HCT116 (cell line): Measurements from ENCODE around the gene RABGGTA. TPM values are rescaled to one million over a fixed set of nuclear protein-coding genes. Genes with fewer than 3 reads are reported as not detected.
A peak's percentile ranks its signal among the peaks of the same experiment; 100 is the strongest.

Experiments used
- ATAC-seq: fragments of 200-7000 bp; cut with Tn5 transposase; 2 replicates; pipeline ENCODE4 v1.9.1; 2020; ENCODE audit warnings: mild to moderate bottlenecking, moderate library complexity
- Bru-seq: library from RNA; stranded (reverse); fragments of 400-500 nt; gene quantifications from one replicate; lab custom pipeline; 2021; lab: Mats Ljungman, UMichigan
- BruChase-seq, 2 experiments: library from RNA; stranded (reverse); fragments of 400-500 nt; gene quantifications; one replicate each; lab custom pipeline; 2021; lab: Mats Ljungman, UMichigan
- BruUV-seq: library from RNA; stranded (reverse); fragments of 400-500 nt; replicated peaks from 2 replicates; lab custom pipeline; 2021; lab: Mats Ljungman, UMichigan
- CTCF ChIA-PET: fragments of 300-600 bp; sonication (Branson Sonifier 250); formaldehyde crosslinking; loops from one replicate; lab custom pipeline; 2021; ENCODE audit warnings: antibody characterized with exemption; lab: Charles Lee
- POLR2A ChIA-PET: fragments of 300-600, 350-600 bp; sonication (Branson Sonifier 250); formaldehyde crosslinking; loops from one replicate; lab custom pipeline; 2021; ENCODE audit warnings: antibody characterized with exemption; lab: Charles Lee
- RAD21 ChIA-PET, 2 experiments: fragments of 300-600 bp; sonication (Branson Sonifier 250); formaldehyde crosslinking; loops; one replicate each; lab custom pipeline; 2023; ENCODE audit warnings: low total read pairs in 2 of 2; ENCODE audit not compliant: uncharacterized antibody in 2 of 2, unreplicated experiment in 2 of 2, low non-redundant PET in 1 of 2; lab: Charles Lee
- DNase-seq: peaks from one replicate; pipeline ENCODE4 v3.0.0-alpha.2; 2010; ENCODE audit warnings: low read depth, low spot score
- H2AFZ ChIP-seq: fragments of 200-600 bp; shearing (Covaris generic), sonication (generic); 2 replicates; pipeline ENCODE4 v1.6.1; 2017; ENCODE audit warnings: low read depth, mixed run types, mixed read lengths, antibody characterized with exemption, low read length; ENCODE audit not compliant: poor library complexity, severe bottlenecking
- H3K27ac ChIP-seq: 2 replicates; pipeline ENCODE4 v1.5.1; 2012; ENCODE audit warnings: low read depth, low read length
- H3K27me3 ChIP-seq: fragments of 200-600 bp; sonication (generic); 2 replicates; pipeline ENCODE4 v1.6.1; 2016; ENCODE audit warnings: mixed run types, low read length, mixed read lengths; ENCODE audit not compliant: insufficient read depth
- H3K36me3 ChIP-seq, 2 experiments: fragments of 200-500 bp in 1 of 2; fragments of 200-600 bp in 1 of 2; sonication (Bioruptor generic) in 1 of 2; sonication (generic) in 1 of 2; 2 replicates each; pipeline versions ENCODE4 v1.5.1 to v1.6.1; 2014 to 2016; ENCODE audit warnings: low read length in 2 of 2, inconsistent platforms in 1 of 2, mixed read lengths in 1 of 2, mixed run types in 1 of 2; ENCODE audit not compliant: insufficient read depth in 2 of 2, control insufficient read depth in 1 of 2
- H3K4me1 ChIP-seq, 2 experiments: fragments of 200-600 bp in 1 of 2; sonication (generic) in 1 of 2; 2 replicates each; pipeline versions ENCODE4 v1.5.1 to v1.6.1; 2012 to 2017; ENCODE audit warnings: low read length in 2 of 2, inconsistent platforms in 1 of 2, mild to moderate bottlenecking in 1 of 2, mixed read lengths in 1 of 2, mixed run types in 1 of 2, moderate library complexity in 1 of 2; ENCODE audit not compliant: insufficient read depth in 2 of 2, control insufficient read depth in 1 of 2
- H3K4me2 ChIP-seq: fragments of 200-600 bp; sonication (generic); 2 replicates; pipeline ENCODE4 v1.6.1; 2017; ENCODE audit warnings: mixed run types, low read length, mixed read lengths
- H3K4me3 ChIP-seq, 2 experiments: fragments of 200-600 bp in 1 of 2; sonication (generic) in 1 of 2; replicated peaks in 1 of 2; 2 replicates each; pipeline ENCODE4 v1.5.1; 2011 to 2016; ENCODE audit warnings: low read length in 2 of 2, control low read depth in 1 of 2, low read depth in 1 of 2, mild to moderate bottlenecking in 1 of 2, mixed read lengths in 1 of 2, mixed run types in 1 of 2
- H3K79me2 ChIP-seq: fragments of 200-600 bp; sonication (generic); 2 replicates; pipeline ENCODE4 v1.6.1; 2017; ENCODE audit warnings: mild to moderate bottlenecking, mixed run types, low read length, moderate library complexity, mixed read lengths; ENCODE audit not compliant: insufficient read depth
- H3K9ac ChIP-seq: fragments of 200-600 bp; sonication (generic); 2 replicates; pipeline ENCODE4 v1.6.1; 2016; ENCODE audit warnings: low read length, mixed read lengths
- H3K9me2 ChIP-seq: fragments of 200-600 bp; sonication (generic), shearing (Covaris generic); 2 replicates; pipeline ENCODE4 v1.6.1; 2017; ENCODE audit warnings: mixed run types, mild to moderate bottlenecking, moderate library complexity; ENCODE audit not compliant: insufficient read depth
- H3K9me3 ChIP-seq, 2 experiments: fragments of 200-500 bp in 1 of 2; fragments of 200-600 bp in 1 of 2; sonication (Bioruptor generic) in 1 of 2; sonication (generic) in 1 of 2; 2 replicates each; pipeline ENCODE4 v1.6.1; 2014 to 2017; ENCODE audit warnings: low read length in 2 of 2, mixed read lengths in 2 of 2, inconsistent platforms in 1 of 2, low read depth in 1 of 2, mild to moderate bottlenecking in 1 of 2, mixed run types in 1 of 2, moderate library complexity in 1 of 2; ENCODE audit not compliant: control insufficient read depth in 1 of 2, insufficient read depth in 1 of 2
- H4K20me1 ChIP-seq: fragments of 200-600 bp; sonication (generic), shearing (Covaris generic); 2 replicates; pipeline ENCODE4 v1.6.1; 2017; ENCODE audit warnings: mixed run types, mild to moderate bottlenecking, moderate library complexity; ENCODE audit not compliant: insufficient read depth
- ATF3 ChIP-seq: IDR thresholded peaks from 2 replicates; pipeline ENCODE4 v1.6.1; 2012
- CEBPB ChIP-seq: IDR thresholded peaks from 2 replicates; pipeline ENCODE4 v1.6.1; 2012; ENCODE audit warnings: low read depth
- EGR1 ChIP-seq: IDR thresholded peaks from 2 replicates; pipeline ENCODE4 v1.6.1; 2012; ENCODE audit warnings: low read depth
- ELF1 ChIP-seq: IDR thresholded peaks from 2 replicates; pipeline ENCODE4 v1.6.1; 2012; ENCODE audit warnings: low read depth, borderline replicate concordance
- EZH2 ChIP-seq: fragments of 200-600 bp; sonication (generic); IDR thresholded peaks from 2 replicates; pipeline ENCODE4 v1.6.1; 2017; ENCODE audit warnings: antibody characterized with exemption, mixed run types
- EZH2phosphoT487 ChIP-seq: fragments of 200-600 bp; IDR thresholded peaks from 2 replicates; pipeline ENCODE4 v1.6.1; 2018; ENCODE audit warnings: antibody characterized with exemption, borderline replicate concordance
- JUND ChIP-seq: IDR thresholded peaks from 2 replicates; pipeline ENCODE4 v1.6.1; 2012
- MAX ChIP-seq: IDR thresholded peaks from 2 replicates; pipeline ENCODE4 v1.6.1; 2012
- POLR2A ChIP-seq: IDR thresholded peaks from 2 replicates; pipeline ENCODE4 v1.7.0; 2011; ENCODE audit warnings: borderline replicate concordance; ENCODE audit not compliant: insufficient read depth, insufficient read length; ENCODE audit errors: extremely low read depth
- POLR2AphosphoS5 ChIP-seq: IDR thresholded peaks from 2 replicates; pipeline ENCODE4 v1.6.1; 2011; ENCODE audit warnings: mild to moderate bottlenecking, low read depth, low read length, moderate library complexity
- RAD21 ChIP-seq: IDR thresholded peaks from 2 replicates; pipeline ENCODE4 v1.6.1; 2012; ENCODE audit warnings: low read depth, mild to moderate bottlenecking
- SIN3A ChIP-seq: IDR thresholded peaks from 2 replicates; pipeline ENCODE4 v1.6.1; 2012; ENCODE audit warnings: low read depth
- SP1 ChIP-seq: IDR thresholded peaks from 2 replicates; pipeline ENCODE4 v1.6.1; 2012; ENCODE audit warnings: low read depth
- SRF ChIP-seq: IDR thresholded peaks from 2 replicates; pipeline ENCODE4 v1.6.1; 2012; ENCODE audit warnings: low read depth
- TCF7L2 ChIP-seq: IDR thresholded peaks from 2 replicates; pipeline ENCODE4 v1.7.0; 2011; ENCODE audit warnings: borderline replicate concordance, inconsistent platforms; ENCODE audit not compliant: insufficient read depth, insufficient read length; ENCODE audit errors: extremely low read depth
- ZNF274 ChIP-seq: fragments of 200-500 bp; sonication (Bioruptor generic); IDR thresholded peaks from 2 replicates; pipeline ENCODE4 v1.6.1; 2014; ENCODE audit warnings: mild to moderate bottlenecking, low read depth, low read length, inconsistent platforms
- intact Hi-C: fragments of 100-400 bp; cut with micrococcal nuclease; formaldehyde crosslinking; loops from 2 replicates; pipeline ENCODE4 v1.10.0; 2022
- long read RNA-seq: library from polyadenylated mRNA; unstranded; transcript quantifications from one replicate; pipeline ENCODE4 v2.0.0, GENCODE V29; 2021; ENCODE audit not compliant: unreplicated experiment
- polyA plus RNA-seq: library from polyadenylated mRNA; unstranded; fragments of >200 nt; gene quantifications from 2 replicates; pipeline ENCODE4 v1.2.1, GENCODE V29; 2012; ENCODE audit warnings: missing spikeins
- total RNA-seq: library from RNA; stranded (reverse); gene quantifications from one replicate; pipeline ENCODE4 v1.2.1, GENCODE V29; 2021; ENCODE audit not compliant: unreplicated experiment
- TF ChIP-seq, protein P1 (sequence below): IDR thresholded peaks from 2 replicates; pipeline ENCODE4 v1.6.1; 2011; ENCODE audit warnings: mild to moderate bottlenecking, low read length, moderate library complexity; ENCODE audit not compliant: insufficient replicate concordance; ENCODE audit errors: extremely low read depth
- TF ChIP-seq, protein P2 (sequence below), 3 experiments: fragments of 200-600 bp in 1 of 3; sonication (generic) in 1 of 3; IDR thresholded peaks in 2 of 3; conservative IDR thresholded peaks in 1 of 3; 2 replicates each; pipeline ENCODE4 v1.5.1; 2012 to 2017; ENCODE audit warnings: low read depth in 2 of 3, low read length in 2 of 3, antibody characterized with exemption in 1 of 3, borderline replicate concordance in 1 of 3, control low read depth in 1 of 3, mild to moderate bottlenecking in 1 of 3, mixed read lengths in 1 of 3, mixed run types in 1 of 3, moderate library complexity in 1 of 3; ENCODE audit not compliant: insufficient read depth in 1 of 3

The RABGGTA gene, protein sequence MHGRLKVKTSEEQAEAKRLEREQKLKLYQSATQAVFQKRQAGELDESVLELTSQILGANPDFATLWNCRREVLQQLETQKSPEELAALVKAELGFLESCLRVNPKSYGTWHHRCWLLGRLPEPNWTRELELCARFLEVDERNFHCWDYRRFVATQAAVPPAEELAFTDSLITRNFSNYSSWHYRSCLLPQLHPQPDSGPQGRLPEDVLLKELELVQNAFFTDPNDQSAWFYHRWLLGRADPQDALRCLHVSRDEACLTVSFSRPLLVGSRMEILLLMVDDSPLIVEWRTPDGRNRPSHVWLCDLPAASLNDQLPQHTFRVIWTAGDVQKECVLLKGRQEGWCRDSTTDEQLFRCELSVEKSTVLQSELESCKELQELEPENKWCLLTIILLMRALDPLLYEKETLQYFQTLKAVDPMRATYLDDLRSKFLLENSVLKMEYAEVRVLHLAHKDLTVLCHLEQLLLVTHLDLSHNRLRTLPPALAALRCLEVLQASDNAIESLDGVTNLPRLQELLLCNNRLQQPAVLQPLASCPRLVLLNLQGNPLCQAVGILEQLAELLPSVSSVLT
- total RNA-seq (40.8 TPM), Bru-seq, nascent RNA (percentile 55 among the genes with signal in this experiment), BruChase-seq, experiment 1, labeled RNA remaining after a 6-hour chase (percentile 78 among the genes with signal in this experiment), BruChase-seq, experiment 2, labeled RNA remaining after a 2-hour chase (percentile 68 among the genes with signal in this experiment)
- polyA plus RNA-seq: 51.9 and 61.2 TPM in 2 replicates
- long read RNA-seq, transcript RABGGTA-201 (17 exons, 2,088 nt): major isoform, 34 of 64 reads
- long read RNA-seq, transcript RABGGTA-202 (16 exons, 2,265 nt): minor isoform, 11 of 64 reads
- long read RNA-seq, partial matches to known transcripts: 11 of 64 reads
- long read RNA-seq, other reads (novel, unspliced or antisense): 8 of 64 reads

GRCh38 chr14:24271134-24271833 lies at the start of gene RABGGTA:
Gene RABGGTA (minus strand): TSS chr14:24271597. CDS start chr14:24271115, 482 bp downstream.
- BruUV-seq: no TSS peak
- intact Hi-C loops: loop anchor here (1.0 kb wide), 1 partner anchor 29 kb away; the partner anchor contains the start of gene TINF2
- TF ChIP-seq, protein P1, sequence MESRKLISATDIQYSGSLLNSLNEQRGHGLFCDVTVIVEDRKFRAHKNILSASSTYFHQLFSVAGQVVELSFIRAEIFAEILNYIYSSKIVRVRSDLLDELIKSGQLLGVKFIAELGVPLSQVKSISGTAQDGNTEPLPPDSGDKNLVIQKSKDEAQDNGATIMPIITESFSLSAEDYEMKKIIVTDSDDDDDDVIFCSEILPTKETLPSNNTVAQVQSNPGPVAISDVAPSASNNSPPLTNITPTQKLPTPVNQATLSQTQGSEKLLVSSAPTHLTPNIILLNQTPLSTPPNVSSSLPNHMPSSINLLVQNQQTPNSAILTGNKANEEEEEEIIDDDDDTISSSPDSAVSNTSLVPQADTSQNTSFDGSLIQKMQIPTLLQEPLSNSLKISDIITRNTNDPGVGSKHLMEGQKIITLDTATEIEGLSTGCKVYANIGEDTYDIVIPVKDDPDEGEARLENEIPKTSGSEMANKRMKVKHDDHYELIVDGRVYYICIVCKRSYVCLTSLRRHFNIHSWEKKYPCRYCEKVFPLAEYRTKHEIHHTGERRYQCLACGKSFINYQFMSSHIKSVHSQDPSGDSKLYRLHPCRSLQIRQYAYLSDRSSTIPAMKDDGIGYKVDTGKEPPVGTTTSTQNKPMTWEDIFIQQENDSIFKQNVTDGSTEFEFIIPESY: peak; percentile 34
- TF ChIP-seq POLR2A: peak; percentile 76
- no peak for TF ChIP-seq ATF3
- TF ChIP-seq POLR2AphosphoS5: peak; percentile 84
- TF ChIP-seq ZNF274: no peak
- peak; percentile 98 for TF ChIP-seq MAX
- TF ChIP-seq RAD21: no peak
- no peak for TF ChIP-seq EGR1
- TF ChIP-seq ELF1: peak; percentile 50; the same call in 1 of the 2 replicates
- TF ChIP-seq TCF7L2: peak; percentile 31
- TF ChIP-seq, protein P2, sequence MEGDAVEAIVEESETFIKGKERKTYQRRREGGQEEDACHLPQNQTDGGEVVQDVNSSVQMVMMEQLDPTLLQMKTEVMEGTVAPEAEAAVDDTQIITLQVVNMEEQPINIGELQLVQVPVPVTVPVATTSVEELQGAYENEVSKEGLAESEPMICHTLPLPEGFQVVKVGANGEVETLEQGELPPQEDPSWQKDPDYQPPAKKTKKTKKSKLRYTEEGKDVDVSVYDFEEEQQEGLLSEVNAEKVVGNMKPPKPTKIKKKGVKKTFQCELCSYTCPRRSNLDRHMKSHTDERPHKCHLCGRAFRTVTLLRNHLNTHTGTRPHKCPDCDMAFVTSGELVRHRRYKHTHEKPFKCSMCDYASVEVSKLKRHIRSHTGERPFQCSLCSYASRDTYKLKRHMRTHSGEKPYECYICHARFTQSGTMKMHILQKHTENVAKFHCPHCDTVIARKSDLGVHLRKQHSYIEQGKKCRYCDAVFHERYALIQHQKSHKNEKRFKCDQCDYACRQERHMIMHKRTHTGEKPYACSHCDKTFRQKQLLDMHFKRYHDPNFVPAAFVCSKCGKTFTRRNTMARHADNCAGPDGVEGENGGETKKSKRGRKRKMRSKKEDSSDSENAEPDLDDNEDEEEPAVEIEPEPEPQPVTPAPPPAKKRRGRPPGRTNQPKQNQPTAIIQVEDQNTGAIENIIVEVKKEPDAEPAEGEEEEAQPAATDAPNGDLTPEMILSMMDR (IDR thresholded peaks at IDR 0.05 in 2 of 3, conservative IDR thresholded peaks at IDR 0.05 in 1 of 3; ENCODE audit: borderline replicate concordance in 1 of 3, insufficient read depth in 1 of 3, low read depth in 2 of 3, low read length in 2 of 3): peak; percentile 39 to 75 (median 60); a peak in 5 of 6 replicates
- no peak for TF ChIP-seq SRF
- no peak for TF ChIP-seq EZH2phosphoT487
- no peak for TF ChIP-seq EZH2
- peak; percentile 50; the same call in 1 of the 2 replicates for TF ChIP-seq SP1
- no peak for TF ChIP-seq JUND
- no peak for TF ChIP-seq CEBPB
- peak; percentile 69; the same call in 1 of the 2 replicates for TF ChIP-seq SIN3A

More at GRCh38 chr14:24271134-24271833, at the start of gene RABGGTA:
- Histone ChIP-seq H3K27me3 (no peaks in the 10 kb centered on the region), H3K4me1 (peaks cover 9 to 22% of the 10 kb centered on the region in 2 experiments; a peak in 3 of 4 replicates), H2AFZ (no peak within 1 kb of the TSS), H3K4me2 (peak within 1 kb of the TSS; percentile 98), H3K9me3 (no peaks in the 10 kb centered on the region), H3K4me3 (peak within 1 kb of the TSS; percentile 79 to 92), H3K9ac (peak within 1 kb of the TSS; percentile 94), H3K9me2 (no peaks in the 10 kb centered on the region), H4K20me1 (no peaks in the 10 kb centered on the region), H3K36me3 (no peaks in the 10 kb centered on the region; a peak in 1 of 4 replicates), H3K27ac (peak within 1 kb of the TSS; percentile 86), H3K79me2 (peaks cover 4% of the 10 kb centered on the region; the same call in 1 of the 2 replicates)
- CTCF ChIA-PET: interaction anchor here (0.7 to 2.0 kb wide), 9 partner anchors 9 to 160 kb away, joined by 3 to 17 read pairs (median 5); partner anchors contain the start of genes CIDEB, MDP1 and TINF2
- peak; percentile 97 for ATAC-seq
- RAD21 ChIA-PET: interaction anchor here in 1 of 2 experiments (0.7 kb wide), 1 partner anchor 26 kb away, joined by 3 read pairs; no protein-coding TSS in a partner anchor
- DNase-seq: peak; percentile 85
- POLR2A ChIA-PET: interaction anchor here (0.6 to 2.7 kb wide), 12 partner anchors 9 to 165 kb away, joined by 3 to 20 read pairs (median 5); partner anchors contain the start of genes DHRS1, NOP9, PSME2 and TGM1
